Esophagus squamous epithelium (tissue), 4 donors: ENCODE data around the gene CKAP2.
"Not testable (repeated sequence)": the region's sequence is repeated elsewhere in the genome, so short reads cannot be mapped to it uniquely, and the experiment has no call there.

Experiments
- CTCF ChIP-seq, 6 experiments: fragments of 450-650 bp in 4 of 6; fragments of 200-600 bp in 2 of 6; sonication (generic) in 2 of 6; IDR thresholded peaks; one replicate each; pipeline ENCODE4 v1.5.1; 2016 to 2019; ENCODE audit warnings: antibody characterized with exemption in 6 of 6, mild to moderate bottlenecking in 4 of 6, moderate library complexity in 4 of 6
- POLR2A ChIP-seq, 4 donors: fragments of 450-650 bp; IDR thresholded peaks; one replicate each; pipeline ENCODE4 v1.6.1; 2017; ENCODE audit warnings: antibody characterized with exemption in 4 of 4, mild to moderate bottlenecking in 4 of 4, moderate library complexity in 3 of 4

- TF ChIP-seq CTCF, POLR2A (IDR thresholded peaks at IDR 0.05): not testable (repeated sequence)
Measured at GRCh38 chr13:52407436-52407835, 47.8 kb upstream of the CKAP2 start.
